Activated naive CD4-positive, alpha-beta T cell treated with anti-CD3 and anti-CD28 coated beads, Interleukin-2, amount 50 U/mL, for 24 hours (primary cell): Measurements from ENCODE around the gene ROR1.

ENCODE experiments used
- H3K27ac Mint-ChIP-seq: one replicate; pipeline ENCODE4 v1.8.0; 2021; ENCODE audit warnings: mild to moderate bottlenecking, mixed read lengths
- H3K27me3 Mint-ChIP-seq: one replicate; pipeline ENCODE4 v1.8.0; 2021; ENCODE audit warnings: mixed read lengths
- H3K36me3 Mint-ChIP-seq: one replicate; pipeline ENCODE4 v1.8.0; 2021; ENCODE audit warnings: mixed read lengths
- H3K4me1 Mint-ChIP-seq: one replicate; pipeline ENCODE4 v1.8.0; 2021; ENCODE audit warnings: mixed read lengths
- H3K4me3 Mint-ChIP-seq: one replicate; pipeline ENCODE4 v1.8.0; 2021; ENCODE audit warnings: mild to moderate bottlenecking, mixed read lengths
- H3K9me3 Mint-ChIP-seq: one replicate; pipeline ENCODE4 v1.8.0; 2021; ENCODE audit warnings: mixed read lengths

Gene ROR1

GRCh38 chr1:63773815-63774616, at the start of gene ROR1:
Gene ROR1, plus strand, starts transcription at chr1:63774017.
- Mint-ChIP-seq H3K36me3 (no peaks in the 10 kb centered on the region), H3K27me3 (peaks cover 51% of the 10 kb centered on the region), H3K4me3 (peak within 1 kb of the TSS; percentile 64), H3K9me3 (no peaks in the 10 kb centered on the region), H3K27ac (no peak within 1 kb of the TSS), H3K4me1 (peaks cover 16% of the 10 kb centered on the region)

- Mint-ChIP-seq H3K36me3 (no peaks in the 10 kb centered on the region), H3K4me1 (no peaks in the 10 kb centered on the region), H3K4me3 (no peak overlapping the region), H3K27me3 (no peaks in the 10 kb centered on the region), H3K9me3 (no peaks in the 10 kb centered on the region), H3K27ac (no peak overlapping the region)
These were observed 49.4 kb upstream of the ROR1 start for GRCh38 chr1:63724375-63724899.

DNA sequence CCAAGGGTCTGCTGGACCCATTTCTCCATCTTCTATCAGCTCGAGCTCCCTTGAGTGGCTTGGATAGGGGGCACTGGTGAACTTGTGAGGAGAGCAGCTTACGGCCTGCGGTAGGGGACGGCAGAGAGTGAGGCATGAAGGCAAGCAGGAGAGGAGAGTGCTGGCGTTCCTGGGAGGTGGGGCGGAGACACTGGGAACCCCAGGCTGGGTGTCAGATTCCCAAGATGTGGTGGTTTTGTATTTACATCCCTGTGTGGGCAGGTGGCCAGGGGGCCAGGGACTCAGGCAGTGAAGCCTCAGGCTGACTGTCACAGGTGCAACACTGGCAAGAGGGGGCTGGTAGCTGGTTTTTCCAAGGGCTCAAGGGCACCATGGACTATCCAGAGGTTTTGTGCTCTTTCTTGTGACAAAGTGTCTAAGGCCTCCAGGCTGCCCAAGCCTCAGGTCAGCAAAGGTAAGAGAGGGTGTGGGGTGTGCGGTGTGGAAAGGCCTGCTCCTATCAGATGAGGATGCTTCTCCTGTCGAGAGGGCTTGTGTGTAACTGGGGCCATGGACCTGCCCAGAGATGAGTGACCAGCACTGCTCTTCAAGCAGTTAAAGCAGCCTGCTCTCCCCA, 45.1 kb upstream of the ROR1 start:
- Mint-ChIP-seq H3K27ac (no peak overlapping the region), H3K36me3 (no peaks in the 10 kb centered on the region), H3K4me3 (no peak overlapping the region), H3K27me3 (no peaks in the 10 kb centered on the region), H3K9me3 (no peaks in the 10 kb centered on the region), H3K4me1 (no peaks in the 10 kb centered on the region)

DNA sequence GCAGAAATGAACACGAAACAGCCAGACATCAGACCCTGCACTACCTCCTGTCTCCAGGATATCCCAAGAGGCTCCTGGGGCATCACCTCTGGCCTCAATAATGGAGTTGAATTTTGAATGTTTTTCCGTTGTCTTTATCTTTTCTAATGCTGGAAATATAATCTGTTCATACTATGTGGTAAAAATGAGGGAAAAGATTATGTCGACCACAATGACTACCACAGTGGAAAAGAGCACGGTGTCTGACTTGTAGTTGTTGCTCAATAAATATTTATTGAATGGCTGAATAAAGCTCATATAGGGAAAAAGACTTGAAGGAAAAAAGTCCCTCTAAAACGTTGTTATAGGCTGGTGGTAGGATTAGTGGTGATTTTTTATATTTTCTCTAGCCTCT, 44.6 kb upstream of the ROR1 start:
- H3K27me3 Mint-ChIP-seq, result no peaks in the 10 kb centered on the region
- H3K4me1 Mint-ChIP-seq, result no peaks in the 10 kb centered on the region
- no peaks in the 10 kb centered on the region for H3K36me3 Mint-ChIP-seq
- no peak overlapping the region for H3K4me3 Mint-ChIP-seq
- H3K9me3 Mint-ChIP-seq, result no peaks in the 10 kb centered on the region
- H3K27ac Mint-ChIP-seq, result no peak overlapping the region

DNA sequence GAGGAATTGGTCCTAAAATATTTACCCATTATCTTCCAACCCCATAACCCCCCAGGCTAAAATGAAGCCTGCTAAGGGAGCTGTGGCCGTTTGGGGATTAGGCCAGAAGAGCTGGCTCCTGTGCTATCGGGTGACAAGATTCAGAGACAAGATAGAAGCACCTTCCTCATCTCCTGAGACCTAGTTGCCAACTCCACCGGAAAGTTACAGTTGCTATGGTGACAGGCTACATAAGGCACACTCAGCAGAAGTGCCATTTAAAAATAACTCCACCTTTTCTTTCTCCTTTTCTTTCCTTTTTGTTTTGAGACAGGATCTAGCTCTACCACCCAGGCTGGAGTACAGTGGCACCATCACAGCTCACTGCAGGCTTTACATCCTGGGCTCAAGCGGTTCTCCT, 43.6 kb upstream of the ROR1 start:
- no peaks in the 10 kb centered on the region for H3K9me3 Mint-ChIP-seq
- no peaks in the 10 kb centered on the region for H3K36me3 Mint-ChIP-seq
- no peak overlapping the region for H3K4me3 Mint-ChIP-seq
- H3K27ac Mint-ChIP-seq, result no peak overlapping the region
- H3K27me3 Mint-ChIP-seq, result no peaks in the 10 kb centered on the region
- H3K4me1 Mint-ChIP-seq, result no peaks in the 10 kb centered on the region

DNA sequence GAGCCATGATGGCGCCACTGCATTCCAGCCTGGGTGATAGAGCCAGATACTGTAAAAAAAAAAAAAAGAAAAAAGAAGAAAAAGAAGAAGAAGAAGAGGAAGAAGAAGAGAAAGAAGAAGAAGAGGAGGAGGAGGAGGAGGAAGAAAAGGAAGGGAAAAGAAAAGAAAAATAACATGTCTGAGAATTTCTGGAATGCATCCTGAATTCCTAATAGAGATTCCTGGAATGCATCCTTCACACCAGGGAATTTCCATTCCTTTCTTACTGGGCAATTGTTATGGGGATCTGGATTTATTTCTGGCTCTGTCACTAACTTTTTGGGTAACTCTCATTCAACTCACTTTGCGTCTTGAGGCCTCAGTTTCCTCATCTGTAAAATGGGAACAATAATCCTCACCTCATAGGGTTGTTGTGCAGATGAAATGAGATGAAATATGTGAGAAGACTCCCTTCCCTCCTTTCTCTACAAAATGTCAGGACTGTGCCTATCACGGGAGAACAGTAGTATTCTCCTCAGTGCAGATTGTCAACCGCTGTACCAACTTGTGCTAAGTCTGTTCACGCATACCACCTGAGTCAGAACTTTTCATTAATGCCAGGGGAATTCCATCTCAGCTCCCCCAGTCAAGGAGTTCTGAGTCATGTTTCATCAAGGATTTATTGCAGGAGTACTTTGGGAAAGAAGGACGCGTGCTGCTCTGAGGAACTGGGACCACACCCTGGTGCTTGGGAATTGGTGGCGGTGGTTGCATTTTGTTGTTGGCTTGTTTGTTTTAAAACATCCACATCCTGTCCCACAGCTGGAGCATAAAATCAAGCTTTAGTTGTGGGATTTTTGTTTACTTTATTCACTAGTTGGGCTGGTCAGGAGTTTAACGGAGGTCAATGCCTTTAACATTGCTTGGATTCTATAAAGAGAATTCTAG, 42.4 kb upstream of the ROR1 start:
- H3K9me3 Mint-ChIP-seq, result peaks cover 4% of the 10 kb centered on the region
- H3K4me3 Mint-ChIP-seq, result no peak overlapping the region
- H3K36me3 Mint-ChIP-seq, result no peaks in the 10 kb centered on the region
- no peak overlapping the region for H3K27ac Mint-ChIP-seq
- H3K27me3 Mint-ChIP-seq, result no peaks in the 10 kb centered on the region
- H3K4me1 Mint-ChIP-seq, result no peaks in the 10 kb centered on the region

DNA sequence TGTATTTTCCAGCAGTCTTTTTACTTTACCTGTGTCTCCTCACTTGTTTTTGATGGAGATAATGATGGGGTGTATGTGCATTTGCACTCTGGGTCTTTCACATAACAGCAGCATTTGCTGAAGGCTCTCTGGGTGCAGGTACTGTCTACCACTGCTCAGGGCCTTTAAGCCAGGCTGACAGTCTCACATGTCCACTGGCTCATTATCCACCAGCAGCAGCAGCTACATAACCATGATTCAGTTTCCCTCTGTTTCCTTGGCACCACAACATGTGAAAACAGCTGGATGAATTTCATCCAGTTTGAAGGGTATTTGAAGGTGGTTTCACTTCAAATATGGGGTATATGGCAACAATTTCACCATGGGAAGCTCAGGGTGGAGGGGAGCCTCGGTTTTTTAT, 41.2 kb upstream of the ROR1 start:
- peaks cover 6% of the 10 kb centered on the region for H3K9me3 Mint-ChIP-seq
- H3K4me1 Mint-ChIP-seq, result no peaks in the 10 kb centered on the region
- no peak overlapping the region for H3K4me3 Mint-ChIP-seq
- H3K36me3 Mint-ChIP-seq, result no peaks in the 10 kb centered on the region
- no peaks in the 10 kb centered on the region for H3K27me3 Mint-ChIP-seq
- no peak overlapping the region for H3K27ac Mint-ChIP-seq

GRCh38 chr1:63738772-63739171, 35.0 kb upstream of the ROR1 start:
- peaks cover 6% of the 10 kb centered on the region for H3K9me3 Mint-ChIP-seq
- no peak overlapping the region for H3K4me3 Mint-ChIP-seq

GRCh38 chr1:63739452-63739851, 34.4 kb upstream of the ROR1 start:
- Mint-ChIP-seq H3K36me3 (no peaks in the 10 kb centered on the region), H3K4me3 (no peak overlapping the region), H3K27ac (no peak overlapping the region), H3K9me3 (peaks cover 6% of the 10 kb centered on the region), H3K4me1 (peaks cover 6% of the 10 kb centered on the region), H3K27me3 (peaks cover 9% of the 10 kb centered on the region)

More at GRCh38 chr1:63738772-63739171, 35.0 kb upstream of the ROR1 start:
- Mint-ChIP-seq H3K27ac (no peak overlapping the region), H3K4me1 (peaks cover 6% of the 10 kb centered on the region), H3K27me3 (peaks cover 9% of the 10 kb centered on the region), H3K36me3 (no peaks in the 10 kb centered on the region)

- Mint-ChIP-seq H3K27ac (no peak overlapping the region), H3K4me1 (peaks cover 6% of the 10 kb centered on the region), H3K36me3 (no peaks in the 10 kb centered on the region), H3K4me3 (no peak overlapping the region), H3K9me3 (peaks cover 6% of the 10 kb centered on the region), H3K27me3 (peaks cover 9% of the 10 kb centered on the region)
These were observed 33.4 kb upstream of the ROR1 start for GRCh38 chr1:63740432-63740831.

- peaks cover 6% of the 10 kb centered on the region for H3K4me1 Mint-ChIP-seq
- no peaks in the 10 kb centered on the region for H3K9me3 Mint-ChIP-seq
- no peak overlapping the region for H3K4me3 Mint-ChIP-seq
- H3K27me3 Mint-ChIP-seq, result peaks cover 14% of the 10 kb centered on the region
- H3K36me3 Mint-ChIP-seq, result no peaks in the 10 kb centered on the region
- H3K27ac Mint-ChIP-seq, result no peak overlapping the region
These were observed 31.3 kb upstream of the ROR1 start for GRCh38 chr1:63742526-63742925.

- Mint-ChIP-seq H3K4me3 (no peak overlapping the region), H3K4me1 (peaks cover 6% of the 10 kb centered on the region), H3K36me3 (no peaks in the 10 kb centered on the region), H3K27ac (no peak overlapping the region), H3K9me3 (no peaks in the 10 kb centered on the region), H3K27me3 (peaks cover 11% of the 10 kb centered on the region)
These were observed 30.0 kb upstream of the ROR1 start for GRCh38 chr1:63743781-63744180.

DNA sequence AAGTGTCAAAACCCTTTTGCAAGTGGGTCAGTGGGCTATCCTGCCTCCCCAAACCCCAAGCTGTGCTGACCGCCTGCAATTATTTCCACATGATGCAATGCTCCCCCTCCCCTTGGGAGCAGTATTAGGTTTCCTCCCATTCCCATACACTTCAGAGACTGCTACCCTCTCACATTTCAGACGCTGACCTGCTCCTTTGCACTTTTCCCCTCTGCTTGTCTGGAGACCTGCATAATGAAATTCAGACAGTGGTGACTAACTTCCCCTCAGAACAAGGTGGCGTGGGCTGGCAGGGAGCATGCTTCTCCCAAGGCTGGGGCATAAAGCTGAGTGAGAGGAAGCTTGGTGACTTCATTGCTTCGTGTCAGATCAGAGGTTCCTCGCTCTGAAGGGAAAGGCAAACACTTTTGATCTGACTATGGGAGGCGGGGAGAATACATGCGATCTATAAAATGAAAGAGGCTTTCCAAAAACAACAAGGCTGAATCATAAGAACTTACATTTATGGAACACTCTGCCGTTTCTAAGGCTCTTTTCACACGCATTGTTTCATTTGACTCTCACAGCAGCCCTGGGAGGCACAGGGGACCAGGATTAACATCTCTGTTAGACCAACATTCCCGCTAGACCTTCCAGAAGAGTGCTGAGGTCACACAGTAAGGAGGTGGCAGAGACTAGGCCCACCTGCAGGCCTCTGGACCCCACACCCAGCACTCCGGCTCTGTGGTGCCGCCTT, 27.5 kb upstream of the ROR1 start:
- Mint-ChIP-seq H3K27me3 (peaks cover 8% of the 10 kb centered on the region), H3K4me3 (no peak overlapping the region), H3K9me3 (no peaks in the 10 kb centered on the region), H3K36me3 (no peaks in the 10 kb centered on the region), H3K27ac (no peak overlapping the region), H3K4me1 (peaks cover 6% of the 10 kb centered on the region)

- H3K27ac Mint-ChIP-seq, result no peak overlapping the region
- H3K27me3 Mint-ChIP-seq, result peaks cover 6% of the 10 kb centered on the region
- H3K4me1 Mint-ChIP-seq, result peaks cover 3% of the 10 kb centered on the region
- H3K9me3 Mint-ChIP-seq, result no peaks in the 10 kb centered on the region
- no peak overlapping the region for H3K4me3 Mint-ChIP-seq
- H3K36me3 Mint-ChIP-seq, result no peaks in the 10 kb centered on the region
These were observed 26.4 kb upstream of the ROR1 start for GRCh38 chr1:63747445-63747844.

DNA sequence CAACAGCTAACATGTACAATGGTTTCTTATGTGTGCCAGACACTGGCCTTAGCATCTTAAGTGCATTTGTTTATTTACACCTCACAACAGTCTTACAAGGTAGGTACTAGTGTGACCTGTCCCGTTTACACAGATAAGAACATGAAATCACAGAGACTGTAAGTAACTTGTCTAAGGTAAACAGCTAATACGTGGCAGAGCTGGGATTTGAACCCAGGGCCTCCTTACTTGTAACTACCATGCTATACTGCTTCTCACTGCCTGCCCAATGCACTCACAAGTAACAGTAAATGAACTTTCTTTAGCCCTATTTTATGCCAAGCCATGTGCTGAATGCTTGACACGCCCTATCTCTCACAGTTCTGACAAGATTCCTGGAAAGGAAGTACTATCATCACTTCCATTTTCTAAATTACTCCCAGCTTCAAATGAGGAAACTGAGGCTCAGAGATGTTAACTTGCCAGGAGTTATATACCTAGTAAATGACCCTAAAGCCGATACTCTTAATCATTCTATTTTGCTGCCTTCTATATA, 25.7 kb upstream of the ROR1 start:
- no peak overlapping the region for H3K27ac Mint-ChIP-seq
- no peaks in the 10 kb centered on the region for H3K4me1 Mint-ChIP-seq
- H3K9me3 Mint-ChIP-seq, result no peaks in the 10 kb centered on the region
- no peaks in the 10 kb centered on the region for H3K36me3 Mint-ChIP-seq
- H3K27me3 Mint-ChIP-seq, result peaks cover 6% of the 10 kb centered on the region
- H3K4me3 Mint-ChIP-seq, result no peak overlapping the region
